Activated T-cell treated with anti-CD3 and anti-CD28 coated beads, Interleukin-2, amount 50 U/mL, for 24 hours (primary cell): ENCODE measurements around the gene CST9L.
"Not testable (repeated sequence)": the region's sequence is repeated elsewhere in the genome, so short reads cannot be mapped to it uniquely, and the experiment has no call there.

Experiments
- DNase-seq: peaks from one replicate; pipeline ENCODE4 v3.0.0-alpha.2; 2020
- H3K27ac Mint-ChIP-seq: 2 replicates; pipeline ENCODE4 v1.8.0; 2020; ENCODE audit warnings: mild to moderate bottlenecking, mixed read lengths
- H3K27me3 Mint-ChIP-seq: 2 replicates; pipeline ENCODE4 v1.8.0; 2020; ENCODE audit warnings: mixed read lengths
- H3K36me3 Mint-ChIP-seq: 2 replicates; pipeline ENCODE4 v1.8.0; 2020; ENCODE audit warnings: low read depth, mixed read lengths
- H3K4me1 Mint-ChIP-seq: 2 replicates; pipeline ENCODE4 v1.8.0; 2020; ENCODE audit warnings: low read depth, mixed read lengths
- H3K4me3 Mint-ChIP-seq: 2 replicates; pipeline ENCODE4 v1.8.0; 2020; ENCODE audit warnings: mild to moderate bottlenecking, moderate library complexity, mixed read lengths
- H3K9me3 Mint-ChIP-seq: 2 replicates; pipeline ENCODE4 v1.8.0; 2020; ENCODE audit warnings: mixed read lengths

The CST9L gene

DNA sequence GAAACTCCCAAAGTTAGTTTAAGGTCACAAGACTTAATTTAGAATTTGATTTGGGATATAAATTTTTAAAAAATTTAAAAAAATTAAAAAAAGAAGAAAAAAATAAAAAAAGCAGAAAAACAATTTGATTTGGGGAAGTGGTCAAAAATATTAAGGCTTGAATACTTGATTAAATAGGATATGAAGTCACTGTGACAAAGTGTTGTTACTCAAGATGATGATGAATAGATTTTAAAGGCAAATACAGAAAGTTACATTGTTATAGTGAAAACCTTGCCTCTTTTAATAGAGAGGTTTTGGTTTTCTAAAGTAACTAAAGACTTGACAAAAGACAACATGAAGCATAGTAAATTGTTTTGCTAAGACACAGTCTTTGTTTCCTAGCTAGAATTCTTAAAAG is 30.2 kb upstream of the CST9L start:
- no peak overlapping the region for H3K27ac Mint-ChIP-seq

DNA sequence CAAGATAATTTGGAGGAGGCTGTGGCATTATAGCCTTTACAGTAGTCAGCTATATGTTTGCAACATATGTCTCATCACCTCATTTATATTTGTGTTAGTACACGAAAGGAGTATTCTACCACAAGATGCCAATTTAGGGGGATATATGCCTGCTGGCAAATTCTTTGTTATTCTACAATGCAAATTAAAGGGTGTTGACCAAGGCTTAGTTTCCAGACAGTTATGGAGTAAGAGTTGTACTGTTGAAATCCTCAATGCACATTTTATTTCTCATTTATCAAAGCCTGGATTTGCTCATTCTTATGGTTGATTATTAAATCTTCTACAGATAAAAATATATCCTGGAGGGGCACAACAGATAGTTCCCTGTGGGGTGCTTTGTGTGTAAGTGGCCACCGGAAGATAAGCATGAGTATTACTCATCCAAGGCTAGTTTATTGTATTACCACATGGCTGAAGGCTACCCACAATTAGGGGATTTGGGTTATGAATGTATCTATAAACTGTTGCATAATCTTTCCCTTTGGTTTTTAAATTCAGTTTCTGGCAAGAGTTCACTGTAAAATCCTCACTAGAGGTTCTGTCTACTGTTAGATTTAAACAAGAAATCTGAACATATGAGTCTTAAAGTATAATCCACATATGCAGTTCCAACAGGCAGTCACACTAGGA is 28.4 kb upstream of the CST9L start:
- no peak overlapping the region for H3K27ac Mint-ChIP-seq
- DNase-seq: no peak
- H3K4me3 Mint-ChIP-seq: no peak overlapping the region
- no peaks in the 10 kb centered on the region for H3K4me1 Mint-ChIP-seq
- H3K9me3 Mint-ChIP-seq: no peaks in the 10 kb centered on the region
- no peaks in the 10 kb centered on the region for H3K36me3 Mint-ChIP-seq
- H3K27me3 Mint-ChIP-seq: no peaks in the 10 kb centered on the region

More for the DNA sequence above, 30.2 kb upstream of the CST9L start:
- no peaks in the 10 kb centered on the region for H3K4me1 Mint-ChIP-seq
- peaks cover 2% of the 10 kb centered on the region for H3K27me3 Mint-ChIP-seq
- H3K4me3 Mint-ChIP-seq: no peak overlapping the region
- H3K36me3 Mint-ChIP-seq: no peaks in the 10 kb centered on the region
- no peaks in the 10 kb centered on the region for H3K9me3 Mint-ChIP-seq
- no peak for DNase-seq

DNA sequence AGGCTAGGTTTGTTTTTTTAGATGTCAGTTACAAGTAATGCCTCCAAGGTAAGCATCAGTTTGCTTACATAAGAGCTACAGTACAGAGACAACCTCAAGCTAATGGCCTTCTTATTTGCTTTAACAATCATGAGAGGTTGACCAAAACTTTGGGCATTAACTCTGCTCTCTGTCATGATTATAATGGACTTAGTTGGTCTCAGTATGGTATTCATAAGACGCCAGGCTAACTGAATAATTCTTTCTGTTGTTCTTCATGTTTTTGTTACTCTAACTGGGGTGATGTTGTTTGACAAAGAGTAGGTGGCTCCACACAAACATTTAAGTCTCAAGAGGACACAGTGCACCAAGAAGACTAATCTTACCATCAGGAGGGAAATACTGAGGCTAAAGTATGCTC is 27.7 kb upstream of the CST9L start:
- Mint-ChIP-seq H3K27me3 (no peaks in the 10 kb centered on the region), H3K4me1 (no peaks in the 10 kb centered on the region), H3K27ac (no peak overlapping the region), H3K4me3 (no peak overlapping the region), H3K36me3 (no peaks in the 10 kb centered on the region), H3K9me3 (no peaks in the 10 kb centered on the region)
- no peak for DNase-seq

DNA sequence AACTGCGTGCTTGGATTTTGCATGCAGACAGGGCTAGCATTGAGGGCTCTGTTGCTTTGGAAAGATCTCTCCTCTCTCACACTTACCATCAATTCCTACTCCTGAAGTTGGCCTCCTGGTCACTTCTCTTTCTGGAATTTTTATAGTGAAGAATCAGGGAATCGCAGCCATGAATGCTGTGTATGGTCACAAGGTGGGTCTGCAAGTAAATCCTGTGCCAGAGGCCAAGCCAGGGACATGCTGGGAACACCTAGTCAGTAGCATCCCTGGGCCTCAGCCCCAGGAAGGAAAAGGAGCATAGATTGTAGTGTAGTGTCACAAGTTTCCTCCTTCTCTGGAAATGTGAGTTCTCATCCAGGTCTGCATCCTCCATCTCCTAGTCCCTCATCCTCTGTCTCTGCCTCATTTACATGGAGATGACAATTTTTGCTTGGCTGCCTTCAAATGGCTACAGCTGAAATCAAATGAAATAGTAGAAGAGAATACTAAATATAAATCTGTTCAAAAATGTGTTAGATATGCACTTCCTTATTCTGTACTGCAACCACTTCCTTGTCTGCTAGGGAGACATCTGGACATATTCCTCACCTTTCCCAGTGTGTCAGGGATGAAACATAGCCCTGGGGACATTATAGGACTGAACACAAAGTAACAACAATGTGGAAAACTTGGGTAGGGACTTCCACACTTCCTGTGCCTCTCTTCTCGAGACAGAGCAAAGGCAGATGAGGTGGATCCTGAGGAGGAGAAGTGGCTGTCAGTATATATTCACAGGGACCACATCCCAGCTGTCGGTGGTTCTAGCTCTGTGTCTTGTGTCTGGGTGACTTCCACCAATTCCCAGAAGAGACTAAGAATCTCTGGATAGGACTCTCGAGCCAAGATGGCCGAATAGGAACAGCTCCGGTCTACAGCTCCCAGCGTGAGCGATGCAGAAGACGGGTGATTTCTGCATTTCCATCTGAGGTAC is 20.4 kb upstream of the CST9L start:
- no peaks in the 10 kb centered on the region for H3K36me3 Mint-ChIP-seq
- H3K27ac Mint-ChIP-seq: no peak overlapping the region
- H3K9me3 Mint-ChIP-seq: no peaks in the 10 kb centered on the region
- no peak for DNase-seq
- H3K27me3 Mint-ChIP-seq: peaks cover 41% of the 10 kb centered on the region
- no peak overlapping the region for H3K4me3 Mint-ChIP-seq
- H3K4me1 Mint-ChIP-seq: no peaks in the 10 kb centered on the region

DNA sequence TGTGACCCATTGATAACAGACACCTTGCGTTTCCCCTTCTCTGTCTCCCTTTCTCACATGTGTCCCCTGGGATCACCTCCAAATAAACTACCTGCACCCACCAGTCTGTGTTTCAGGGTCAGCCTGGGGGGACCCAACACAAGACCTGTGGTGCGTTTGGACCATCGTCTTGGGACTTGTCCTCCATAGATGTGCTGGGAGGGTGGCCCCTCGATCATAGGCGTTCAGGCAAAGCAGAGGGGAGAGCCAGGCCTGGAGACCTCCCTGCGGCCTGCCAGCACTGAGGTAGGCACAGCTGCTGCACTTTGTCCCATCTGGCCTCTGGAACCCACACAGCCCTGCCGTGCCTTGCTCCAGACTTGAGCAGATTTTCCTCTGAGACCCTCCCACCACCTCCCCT is 19.3 kb upstream of the CST9L start:
- H3K27ac Mint-ChIP-seq: no peak overlapping the region
- H3K9me3 Mint-ChIP-seq: no peaks in the 10 kb centered on the region
- H3K27me3 Mint-ChIP-seq: peaks cover 44% of the 10 kb centered on the region
- no peaks in the 10 kb centered on the region for H3K36me3 Mint-ChIP-seq
- DNase-seq: no peak
- no peak overlapping the region for H3K4me3 Mint-ChIP-seq
- no peaks in the 10 kb centered on the region for H3K4me1 Mint-ChIP-seq

DNA sequence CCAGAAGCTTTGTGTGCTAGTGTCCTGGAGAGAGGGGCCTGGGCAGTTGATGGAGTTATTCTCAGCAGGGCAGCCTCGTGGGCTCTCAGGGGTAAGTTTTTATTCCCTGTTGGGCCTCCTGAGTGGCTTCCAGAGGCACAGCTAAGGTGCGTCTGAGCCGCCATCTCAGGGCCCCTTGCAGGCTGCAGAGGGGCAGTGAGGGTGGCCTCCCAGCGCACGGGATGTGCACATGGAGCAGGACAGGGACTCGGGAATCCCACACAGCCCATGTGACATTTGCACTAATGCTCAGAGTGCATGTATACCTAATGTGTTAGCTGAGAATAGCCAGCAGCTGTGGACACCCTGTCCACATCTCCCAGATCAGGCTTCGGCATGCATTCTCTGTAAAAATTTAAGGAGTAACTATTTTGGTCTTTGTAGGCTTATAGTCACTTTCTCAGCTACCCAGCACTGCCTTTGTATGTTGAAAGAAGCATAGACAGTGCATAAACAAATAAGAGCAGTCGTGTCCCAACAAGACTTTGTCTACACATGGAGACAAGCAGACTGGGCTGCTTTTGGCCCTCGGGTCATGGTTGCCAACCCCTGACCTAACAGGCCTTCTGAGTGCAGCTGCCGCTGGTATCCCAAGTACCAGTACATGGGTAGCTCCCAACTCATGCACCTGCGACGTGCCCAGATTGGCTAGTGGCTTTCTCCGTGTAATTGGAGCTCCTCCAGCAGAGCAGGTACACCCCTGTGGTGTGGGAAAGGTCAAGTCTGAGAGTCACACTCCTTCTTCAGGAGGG is 18.6 kb upstream of the CST9L start:
- Mint-ChIP-seq H3K9me3 (no peaks in the 10 kb centered on the region), H3K4me3 (no peak overlapping the region), H3K4me1 (no peaks in the 10 kb centered on the region), H3K27me3 (peaks cover 51% of the 10 kb centered on the region), H3K27ac (no peak overlapping the region), H3K36me3 (no peaks in the 10 kb centered on the region)
- DNase-seq: no peak

GRCh38 chr20:23585808-23586734 is 17.8 kb upstream of the CST9L start:
- no peaks in the 10 kb centered on the region for H3K36me3 Mint-ChIP-seq
- peaks cover 2% of the 10 kb centered on the region for H3K9me3 Mint-ChIP-seq

GRCh38 chr20:23585449-23585807 is 17.1 kb upstream of the CST9L start:
- no peak for DNase-seq
- Mint-ChIP-seq H3K36me3 (no peaks in the 10 kb centered on the region), H3K27ac (no peak overlapping the region), H3K4me3 (no peak overlapping the region), H3K4me1 (no peaks in the 10 kb centered on the region), H3K27me3 (peaks cover 63% of the 10 kb centered on the region), H3K9me3 (peaks cover 2% of the 10 kb centered on the region)

More at GRCh38 chr20:23585808-23586734, 17.8 kb upstream of the CST9L start:
- Mint-ChIP-seq H3K4me3 (no peak overlapping the region), H3K27ac (no peak overlapping the region), H3K27me3 (peaks cover 58% of the 10 kb centered on the region), H3K4me1 (no peaks in the 10 kb centered on the region)
- no peak for DNase-seq

GRCh38 chr20:23584434-23585199 is 16.3 kb upstream of the CST9L start:
- Mint-ChIP-seq H3K27ac (no peak overlapping the region), H3K27me3 (peaks cover 64% of the 10 kb centered on the region), H3K36me3 (no peaks in the 10 kb centered on the region), H3K9me3 (peaks cover 2% of the 10 kb centered on the region), H3K4me1 (no peaks in the 10 kb centered on the region), H3K4me3 (no peak overlapping the region)
- DNase-seq: no peak

- H3K27ac Mint-ChIP-seq: no peak overlapping the region
- peaks cover 2% of the 10 kb centered on the region for H3K9me3 Mint-ChIP-seq
- DNase-seq: no peak
- no peaks in the 10 kb centered on the region for H3K4me1 Mint-ChIP-seq
- peaks cover 62% of the 10 kb centered on the region for H3K27me3 Mint-ChIP-seq
- H3K36me3 Mint-ChIP-seq: no peaks in the 10 kb centered on the region
- H3K4me3 Mint-ChIP-seq: no peak overlapping the region
Observed at GRCh38 chr20:23583526-23583925, 15.2 kb upstream of the CST9L start.

DNA sequence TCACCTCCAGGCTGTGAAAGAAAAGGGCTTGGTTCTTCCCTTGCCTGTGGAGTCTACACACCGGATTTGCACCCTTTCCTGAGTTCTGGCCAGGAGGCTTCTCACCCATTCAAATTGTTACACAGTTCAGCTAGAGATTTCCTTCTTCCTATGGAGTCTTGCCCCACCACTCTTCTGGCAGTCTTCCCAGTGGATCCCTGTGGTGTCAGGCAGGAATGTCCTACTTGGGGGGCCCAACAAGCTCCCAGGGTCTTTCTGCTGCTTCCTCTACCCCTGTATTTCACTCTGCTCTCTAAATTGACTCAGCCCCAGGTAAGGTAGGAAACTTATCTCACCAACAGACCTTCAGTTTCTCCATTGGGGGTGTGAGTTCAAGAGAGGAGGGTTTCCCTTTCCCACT is 14.0 kb upstream of the CST9L start:
- Mint-ChIP-seq H3K4me3 (no peak overlapping the region), H3K27ac (no peak overlapping the region), H3K27me3 (peaks cover 50% of the 10 kb centered on the region), H3K4me1 (no peaks in the 10 kb centered on the region), H3K36me3 (no peaks in the 10 kb centered on the region), H3K9me3 (peaks cover 2% of the 10 kb centered on the region)
- DNase-seq: no peak

DNA sequence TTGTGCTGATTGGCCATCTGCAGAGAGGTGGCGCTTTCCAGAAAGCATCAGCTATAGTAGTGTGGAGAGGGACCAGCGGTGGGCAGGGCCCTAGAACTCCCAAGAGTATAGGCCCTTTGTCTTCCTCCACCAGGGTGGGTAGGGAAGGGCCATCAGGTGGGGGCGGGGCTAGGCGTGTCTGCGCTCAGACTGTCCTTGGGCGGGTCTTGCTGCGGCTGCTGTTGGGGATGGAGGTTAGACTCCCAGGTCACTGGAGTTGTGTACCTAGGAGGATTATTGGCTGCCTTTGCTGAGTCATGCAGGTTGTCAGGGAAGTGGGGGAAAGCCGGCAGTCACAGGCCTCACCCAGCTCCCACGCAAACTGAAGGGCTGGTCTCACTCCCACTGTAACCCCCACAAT is 13.5 kb upstream of the CST9L start:
- H3K27me3 Mint-ChIP-seq: peaks cover 48% of the 10 kb centered on the region
- H3K4me1 Mint-ChIP-seq, H3K4me3 Mint-ChIP-seq, DNase-seq, H3K36me3 Mint-ChIP-seq, H3K27ac Mint-ChIP-seq, H3K9me3 Mint-ChIP-seq: not testable (repeated sequence)

- Mint-ChIP-seq H3K36me3 (no peaks in the 10 kb centered on the region), H3K4me3 (no peak overlapping the region), H3K4me1 (no peaks in the 10 kb centered on the region), H3K9me3 (no peaks in the 10 kb centered on the region), H3K27me3 (peaks cover 5% of the 10 kb centered on the region), H3K27ac (no peak overlapping the region)
- DNase-seq: no peak
Observed at GRCh38 chr20:23574977-23575376, 6.7 kb upstream of the CST9L start.
